HCT116 (cell line): Measurements from ENCODE around the gene PVR. TPM values are rescaled to one million over a fixed set of nuclear protein-coding genes. Genes with fewer than 3 reads are reported as not detected.

Source experiments
- ATAC-seq: fragments of 200-7000 bp; cut with Tn5 transposase; 2 replicates; pipeline ENCODE4 v1.9.1; 2020; ENCODE audit warnings: mild to moderate bottlenecking, moderate library complexity
- BruUV-seq: library from RNA; stranded (reverse); fragments of 400-500 nt; replicated peaks from 2 replicates; lab custom pipeline; 2021; lab: Mats Ljungman, UMichigan
- CTCF ChIA-PET: fragments of 300-600 bp; sonication (Branson Sonifier 250); formaldehyde crosslinking; loops from one replicate; lab custom pipeline; 2021; ENCODE audit warnings: antibody characterized with exemption; lab: Charles Lee
- POLR2A ChIA-PET: fragments of 300-600, 350-600 bp; sonication (Branson Sonifier 250); formaldehyde crosslinking; loops from one replicate; lab custom pipeline; 2021; ENCODE audit warnings: antibody characterized with exemption; lab: Charles Lee
- RAD21 ChIA-PET, 2 experiments: fragments of 300-600 bp; sonication (Branson Sonifier 250); formaldehyde crosslinking; loops; one replicate each; lab custom pipeline; 2023; ENCODE audit warnings: low total read pairs in 2 of 2; ENCODE audit not compliant: uncharacterized antibody in 2 of 2, unreplicated experiment in 2 of 2, low non-redundant PET in 1 of 2; lab: Charles Lee
- DNase-seq: peaks from one replicate; pipeline ENCODE4 v3.0.0-alpha.2; 2010; ENCODE audit warnings: low read depth, low spot score
- H2AFZ ChIP-seq: fragments of 200-600 bp; shearing (Covaris generic), sonication (generic); 2 replicates; pipeline ENCODE4 v1.6.1; 2017; ENCODE audit warnings: low read depth, mixed run types, mixed read lengths, antibody characterized with exemption, low read length; ENCODE audit not compliant: poor library complexity, severe bottlenecking
- H3K27ac ChIP-seq: 2 replicates; pipeline ENCODE4 v1.5.1; 2012; ENCODE audit warnings: low read depth, low read length
- H3K27me3 ChIP-seq: fragments of 200-600 bp; sonication (generic); 2 replicates; pipeline ENCODE4 v1.6.1; 2016; ENCODE audit warnings: mixed run types, low read length, mixed read lengths; ENCODE audit not compliant: insufficient read depth
- H3K36me3 ChIP-seq, 2 experiments: fragments of 200-500 bp in 1 of 2; fragments of 200-600 bp in 1 of 2; sonication (Bioruptor generic) in 1 of 2; sonication (generic) in 1 of 2; 2 replicates each; pipeline versions ENCODE4 v1.5.1 to v1.6.1; 2014 to 2016; ENCODE audit warnings: low read length in 2 of 2, inconsistent platforms in 1 of 2, mixed read lengths in 1 of 2, mixed run types in 1 of 2; ENCODE audit not compliant: insufficient read depth in 2 of 2, control insufficient read depth in 1 of 2
- H3K4me1 ChIP-seq, 2 experiments: fragments of 200-600 bp in 1 of 2; sonication (generic) in 1 of 2; 2 replicates each; pipeline versions ENCODE4 v1.5.1 to v1.6.1; 2012 to 2017; ENCODE audit warnings: low read length in 2 of 2, inconsistent platforms in 1 of 2, mild to moderate bottlenecking in 1 of 2, mixed read lengths in 1 of 2, mixed run types in 1 of 2, moderate library complexity in 1 of 2; ENCODE audit not compliant: insufficient read depth in 2 of 2, control insufficient read depth in 1 of 2
- H3K4me2 ChIP-seq: fragments of 200-600 bp; sonication (generic); 2 replicates; pipeline ENCODE4 v1.6.1; 2017; ENCODE audit warnings: mixed run types, low read length, mixed read lengths
- H3K4me3 ChIP-seq, 2 experiments: fragments of 200-600 bp in 1 of 2; sonication (generic) in 1 of 2; replicated peaks in 1 of 2; 2 replicates each; pipeline ENCODE4 v1.5.1; 2011 to 2016; ENCODE audit warnings: low read length in 2 of 2, control low read depth in 1 of 2, low read depth in 1 of 2, mild to moderate bottlenecking in 1 of 2, mixed read lengths in 1 of 2, mixed run types in 1 of 2
- H3K79me2 ChIP-seq: fragments of 200-600 bp; sonication (generic); 2 replicates; pipeline ENCODE4 v1.6.1; 2017; ENCODE audit warnings: mild to moderate bottlenecking, mixed run types, low read length, moderate library complexity, mixed read lengths; ENCODE audit not compliant: insufficient read depth
- H3K9ac ChIP-seq: fragments of 200-600 bp; sonication (generic); 2 replicates; pipeline ENCODE4 v1.6.1; 2016; ENCODE audit warnings: low read length, mixed read lengths
- H3K9me2 ChIP-seq: fragments of 200-600 bp; sonication (generic), shearing (Covaris generic); 2 replicates; pipeline ENCODE4 v1.6.1; 2017; ENCODE audit warnings: mixed run types, mild to moderate bottlenecking, moderate library complexity; ENCODE audit not compliant: insufficient read depth
- H3K9me3 ChIP-seq, 2 experiments: fragments of 200-500 bp in 1 of 2; fragments of 200-600 bp in 1 of 2; sonication (Bioruptor generic) in 1 of 2; sonication (generic) in 1 of 2; 2 replicates each; pipeline ENCODE4 v1.6.1; 2014 to 2017; ENCODE audit warnings: low read length in 2 of 2, mixed read lengths in 2 of 2, inconsistent platforms in 1 of 2, low read depth in 1 of 2, mild to moderate bottlenecking in 1 of 2, mixed run types in 1 of 2, moderate library complexity in 1 of 2; ENCODE audit not compliant: control insufficient read depth in 1 of 2, insufficient read depth in 1 of 2
- H4K20me1 ChIP-seq: fragments of 200-600 bp; sonication (generic), shearing (Covaris generic); 2 replicates; pipeline ENCODE4 v1.6.1; 2017; ENCODE audit warnings: mixed run types, mild to moderate bottlenecking, moderate library complexity; ENCODE audit not compliant: insufficient read depth
- CBX3 ChIP-seq: IDR thresholded peaks from 2 replicates; pipeline ENCODE4 v1.6.1; 2012; ENCODE audit warnings: low read depth
- CEBPB ChIP-seq: IDR thresholded peaks from 2 replicates; pipeline ENCODE4 v1.6.1; 2012; ENCODE audit warnings: low read depth
- CTCF ChIP-seq, 3 experiments: fragments of 200-600 bp in 1 of 3; sonication (generic) in 1 of 3; IDR thresholded peaks in 2 of 3; conservative IDR thresholded peaks in 1 of 3; 2 replicates each; pipeline ENCODE4 v1.5.1; 2012 to 2017; ENCODE audit warnings: low read depth in 2 of 3, low read length in 2 of 3, antibody characterized with exemption in 1 of 3, borderline replicate concordance in 1 of 3, control low read depth in 1 of 3, mild to moderate bottlenecking in 1 of 3, mixed read lengths in 1 of 3, mixed run types in 1 of 3, moderate library complexity in 1 of 3; ENCODE audit not compliant: insufficient read depth in 1 of 3
- EGR1 ChIP-seq: IDR thresholded peaks from 2 replicates; pipeline ENCODE4 v1.6.1; 2012; ENCODE audit warnings: low read depth
- EZH2phosphoT487 ChIP-seq: fragments of 200-600 bp; IDR thresholded peaks from 2 replicates; pipeline ENCODE4 v1.6.1; 2018; ENCODE audit warnings: antibody characterized with exemption, borderline replicate concordance
- FOSL1 ChIP-seq: IDR thresholded peaks from 2 replicates; pipeline ENCODE4 v1.6.1; 2012; ENCODE audit warnings: low read depth
- JUND ChIP-seq: IDR thresholded peaks from 2 replicates; pipeline ENCODE4 v1.6.1; 2012
- POLR2AphosphoS5 ChIP-seq: IDR thresholded peaks from 2 replicates; pipeline ENCODE4 v1.6.1; 2011; ENCODE audit warnings: mild to moderate bottlenecking, low read depth, low read length, moderate library complexity
- REST ChIP-seq: IDR thresholded peaks from 2 replicates; pipeline ENCODE4 v1.6.1; 2012; ENCODE audit warnings: low read depth
- SIN3A ChIP-seq: IDR thresholded peaks from 2 replicates; pipeline ENCODE4 v1.6.1; 2012; ENCODE audit warnings: low read depth
- SP1 ChIP-seq: IDR thresholded peaks from 2 replicates; pipeline ENCODE4 v1.6.1; 2012; ENCODE audit warnings: low read depth
- SRF ChIP-seq: IDR thresholded peaks from 2 replicates; pipeline ENCODE4 v1.6.1; 2012; ENCODE audit warnings: low read depth
- YY1 ChIP-seq: IDR thresholded peaks from 2 replicates; pipeline ENCODE4 v1.6.1; 2011; ENCODE audit warnings: low read length, low read depth, moderate library complexity, mild to moderate bottlenecking; ENCODE audit not compliant: insufficient replicate concordance; ENCODE audit errors: extremely low read depth
- ZBTB33 ChIP-seq: IDR thresholded peaks from 2 replicates; pipeline ENCODE4 v1.6.1; 2011; ENCODE audit warnings: mild to moderate bottlenecking, low read length, moderate library complexity; ENCODE audit not compliant: insufficient replicate concordance; ENCODE audit errors: extremely low read depth
- ZFX ChIP-seq: fragments of 450-650 bp; IDR thresholded peaks from 2 replicates; pipeline ENCODE4 v1.6.1; 2017
- ZNF274 ChIP-seq: fragments of 200-500 bp; sonication (Bioruptor generic); IDR thresholded peaks from 2 replicates; pipeline ENCODE4 v1.6.1; 2014; ENCODE audit warnings: mild to moderate bottlenecking, low read depth, low read length, inconsistent platforms
- intact Hi-C: fragments of 100-400 bp; cut with micrococcal nuclease; formaldehyde crosslinking; loops from 2 replicates; pipeline ENCODE4 v1.10.0; 2022
- total RNA-seq: library from RNA; stranded (reverse); gene quantifications from one replicate; pipeline ENCODE4 v1.2.1, GENCODE V29; 2021; ENCODE audit not compliant: unreplicated experiment
- TF ChIP-seq, protein P1 (sequence below): IDR thresholded peaks from 2 replicates; pipeline ENCODE4 v1.6.1; 2012
- TF ChIP-seq, protein P2 (sequence below): IDR thresholded peaks from 2 replicates; pipeline ENCODE4 v1.6.1; 2012

The PVR gene
- total RNA-seq, 1 experiment from 2014 or later = 62.0 TPM

- TF ChIP-seq ZNF274 (no peak), SIN3A (no peak), SP1 (no peak), POLR2AphosphoS5 (no peak), FOSL1 (no peak), EZH2phosphoT487 (no peak), JUND (no peak), CEBPB (no peak), REST (no peak), SRF (no peak), CBX3 (no peak), YY1 (no peak), EGR1 (no peak), ZBTB33 (no peak), ZFX (no peak), CTCF (IDR thresholded peaks at IDR 0.05 in 2 of 3, conservative IDR thresholded peaks at IDR 0.05 in 1 of 3; ENCODE audit: borderline replicate concordance in 1 of 3, insufficient read depth in 1 of 3, low read depth in 2 of 3, low read length in 2 of 3) (no peak)
- TF ChIP-seq, protein P1, sequence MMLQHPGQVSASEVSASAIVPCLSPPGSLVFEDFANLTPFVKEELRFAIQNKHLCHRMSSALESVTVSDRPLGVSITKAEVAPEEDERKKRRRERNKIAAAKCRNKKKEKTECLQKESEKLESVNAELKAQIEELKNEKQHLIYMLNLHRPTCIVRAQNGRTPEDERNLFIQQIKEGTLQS = no peak
- TF ChIP-seq, protein P2, sequence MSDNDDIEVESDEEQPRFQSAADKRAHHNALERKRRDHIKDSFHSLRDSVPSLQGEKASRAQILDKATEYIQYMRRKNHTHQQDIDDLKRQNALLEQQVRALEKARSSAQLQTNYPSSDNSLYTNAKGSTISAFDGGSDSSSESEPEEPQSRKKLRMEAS = no peak
- TF ChIP-seq, all 23 proteins: peak for 0
- no TSS peak for BruUV-seq
- Histone ChIP-seq H3K4me2 (no peak overlapping the region), H3K9me2 (no peaks in the 10 kb centered on the region), H2AFZ (no peak overlapping the region), H3K9ac (no peak overlapping the region), H3K79me2 (no peaks in the 10 kb centered on the region), H3K4me1 (peaks cover 13 to 29% of the 10 kb centered on the region in 2 experiments), H3K27ac (no peak overlapping the region), H3K27me3 (no peaks in the 10 kb centered on the region), H3K36me3 (0 out of 4 replicates have a peak, but pooled peaks cover 0 to 8% of the 10 kb centered on the region in 2 experiments), H4K20me1 (no peaks in the 10 kb centered on the region), H3K9me3 (peaks cover 0 to 7% of the 10 kb centered on the region in 2 experiments; a peak in 1 of 4 replicates), H3K4me3 (no peak overlapping the region)
- intact Hi-C loops = no loop called here
- no peak for ATAC-seq
- no peak for DNase-seq
- ChIA-PET POLR2A (interaction anchor here (1.0 kb wide), 1 partner anchor 21 kb away, joined by 3 read pairs; the partner anchor contains the start of gene PVR), CTCF (no interaction called here), RAD21 (no interaction called here)
Observed at GRCh38 chr19:44623080-44623479, 20.6 kb upstream of the PVR start.
